ENCODE measurements around the gene KCNK5.

KCNK5 gene

GRCh38 chr6:39240155-39240757 lies 11.0 kb upstream of the KCNK5 start:
- DNase-seq (ENCODE audit: low read depth) = no peak

DNA sequence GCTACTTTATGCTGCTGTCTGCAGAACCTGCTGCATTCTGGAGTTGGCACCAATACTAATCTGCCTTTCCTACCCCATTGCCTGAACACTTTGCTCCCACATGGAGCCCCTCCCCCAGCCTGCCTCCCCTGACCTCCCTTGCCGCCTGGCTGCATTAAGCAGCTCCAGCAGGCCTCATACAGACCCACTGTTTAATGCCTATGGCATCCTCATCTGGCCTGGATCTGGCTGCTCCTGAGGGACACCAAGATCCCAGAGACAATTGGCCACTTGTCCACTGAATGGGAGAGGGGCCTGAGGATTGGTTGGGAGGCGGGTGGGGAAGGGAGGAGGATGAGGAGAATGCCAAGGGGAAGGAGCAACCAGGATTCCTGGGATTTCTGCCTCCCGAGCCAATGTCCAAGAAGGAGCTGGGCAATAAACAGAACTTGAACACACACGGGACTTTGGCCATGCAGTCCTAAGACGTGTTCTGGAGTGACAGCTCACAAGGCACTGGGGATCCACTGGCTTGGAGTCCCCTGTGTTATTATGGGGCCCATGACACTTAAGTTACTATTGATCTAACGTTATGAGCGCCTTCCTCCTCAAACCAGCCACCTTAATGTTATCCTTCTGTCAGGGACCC lies 10.4 kb upstream of the KCNK5 start:
- no peak for DNase-seq (ENCODE audit: low read depth)

GRCh38 chr6:39236742-39237141 lies 7.5 kb upstream of the KCNK5 start:
- DNase-seq (ENCODE audit: low read depth) = no peak

DNA sequence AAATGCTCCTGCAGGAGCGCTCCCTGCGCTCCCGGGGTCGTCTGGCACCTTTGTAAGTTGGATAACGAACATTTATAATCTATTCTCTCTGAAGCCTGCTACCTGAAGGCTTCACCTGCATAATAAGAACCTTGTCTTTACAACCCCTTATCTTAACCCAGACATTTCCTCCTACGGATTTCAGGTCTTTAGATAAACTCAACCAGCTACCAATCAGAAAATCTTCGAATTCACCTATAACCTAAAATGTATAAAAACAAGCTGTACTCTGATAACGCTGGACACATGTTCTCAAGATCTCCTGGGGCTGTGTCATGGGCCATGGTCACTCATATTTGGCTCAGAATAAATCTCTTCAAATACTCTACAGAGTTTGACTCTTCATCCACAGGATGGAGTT lies 4.1 kb upstream of the KCNK5 start:
- no peak for DNase-seq (ENCODE audit: low read depth)

DNA sequence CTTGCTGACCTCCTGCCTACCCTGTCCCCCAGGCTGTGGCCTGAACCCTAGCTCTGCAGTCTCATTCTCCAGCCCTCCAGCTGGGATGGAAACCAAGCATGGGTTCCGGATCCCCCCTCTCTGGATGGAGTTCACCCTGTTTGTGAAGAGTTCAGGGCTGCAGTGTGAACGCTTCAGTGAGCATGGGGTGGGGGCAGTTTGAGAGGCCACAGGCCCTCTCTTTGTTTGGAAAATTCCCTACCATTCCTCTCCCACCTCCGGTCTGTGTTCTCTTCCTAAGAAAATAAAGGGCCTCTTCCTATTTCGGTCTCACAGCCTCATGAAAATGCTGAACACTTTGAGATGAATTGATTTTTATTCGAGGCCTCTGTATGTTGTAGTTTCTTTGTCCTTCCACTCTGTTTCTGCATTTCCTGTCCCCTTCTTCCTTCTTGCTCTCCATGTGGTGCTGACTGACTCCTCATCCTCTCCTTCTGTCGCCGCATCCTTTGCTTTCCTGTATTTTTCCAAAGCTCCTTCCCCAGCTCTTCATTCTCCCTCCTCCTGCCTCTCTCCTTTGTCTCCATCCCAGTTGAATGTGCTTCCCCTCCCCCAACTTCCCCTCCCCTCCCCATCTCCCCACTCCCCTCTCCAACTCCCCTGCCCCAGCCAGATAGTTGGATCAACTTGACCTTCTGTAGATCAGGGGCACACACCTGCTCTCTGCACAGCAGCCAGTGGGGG lies 2.4 kb upstream of the KCNK5 start:
- no peak for DNase-seq (ENCODE audit: low read depth)

DNA sequence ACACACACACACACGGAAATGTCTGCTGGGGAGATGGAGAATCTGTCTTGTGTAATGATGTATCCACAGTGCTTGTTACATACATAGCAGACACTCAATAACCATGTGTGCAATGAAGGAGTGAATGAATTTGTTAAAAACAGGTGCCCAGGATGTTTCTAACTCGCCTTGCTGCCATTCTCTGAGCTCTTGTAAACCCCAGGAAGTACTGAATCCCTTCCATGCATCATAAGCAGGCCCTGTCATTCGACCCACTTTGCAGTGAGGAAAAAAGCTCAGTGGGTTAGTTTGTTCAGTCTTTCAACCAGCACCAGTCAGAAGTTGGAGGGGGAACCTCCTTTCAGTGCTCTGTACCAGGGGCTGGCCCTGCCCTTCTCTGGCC lies 1.4 kb upstream of the KCNK5 start:
- no peak for DNase-seq (ENCODE audit: low read depth)

- no peak for DNase-seq (ENCODE audit: low read depth)
Measured at GRCh38 chr6:39228111-39228971, 934 bp downstream of the KCNK5 start.

- DNase-seq (ENCODE audit: low read depth) = no peak
Measured at GRCh38 chr6:39227476-39227875, 1.8 kb downstream of the KCNK5 start.

GRCh38 chr6:39226639-39227329 lies 2.5 kb downstream of the KCNK5 start:
- no peak for DNase-seq (ENCODE audit: low read depth)

- no peak for DNase-seq (ENCODE audit: low read depth)
Measured at GRCh38 chr6:39225946-39226437, 3.3 kb downstream of the KCNK5 start.

DNA sequence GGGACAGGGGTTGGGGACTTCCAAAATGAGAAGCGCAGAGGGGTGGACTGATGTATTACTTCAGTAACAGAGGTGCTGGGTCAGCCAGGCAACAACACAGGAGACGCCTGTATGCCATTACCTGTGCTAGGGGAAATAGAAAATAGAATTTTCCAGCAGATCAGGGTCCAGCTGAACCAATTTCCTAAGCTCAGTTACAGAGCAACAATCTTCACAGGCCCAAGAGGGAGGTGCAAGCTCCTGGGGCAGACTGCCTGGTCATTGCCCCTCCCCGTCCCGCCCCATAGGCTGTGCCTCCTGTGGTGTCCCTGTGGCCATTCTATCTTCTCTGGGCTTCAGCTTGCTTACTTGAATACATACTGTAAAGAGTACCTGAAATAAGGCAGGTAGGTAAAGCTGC lies 3.7 kb downstream of the KCNK5 start:
- DNase-seq (ENCODE audit: low read depth) = no peak

- no peak for DNase-seq (ENCODE audit: low read depth)
Measured at GRCh38 chr6:39224523-39225182, 4.6 kb downstream of the KCNK5 start.

- no peak for DNase-seq (ENCODE audit: low read depth)
Measured at GRCh38 chr6:39224011-39224410, 5.3 kb downstream of the KCNK5 start.

- DNase-seq (ENCODE audit: low read depth) = no peak
Measured at GRCh38 chr6:39223555-39223954, 5.7 kb downstream of the KCNK5 start.

DNA sequence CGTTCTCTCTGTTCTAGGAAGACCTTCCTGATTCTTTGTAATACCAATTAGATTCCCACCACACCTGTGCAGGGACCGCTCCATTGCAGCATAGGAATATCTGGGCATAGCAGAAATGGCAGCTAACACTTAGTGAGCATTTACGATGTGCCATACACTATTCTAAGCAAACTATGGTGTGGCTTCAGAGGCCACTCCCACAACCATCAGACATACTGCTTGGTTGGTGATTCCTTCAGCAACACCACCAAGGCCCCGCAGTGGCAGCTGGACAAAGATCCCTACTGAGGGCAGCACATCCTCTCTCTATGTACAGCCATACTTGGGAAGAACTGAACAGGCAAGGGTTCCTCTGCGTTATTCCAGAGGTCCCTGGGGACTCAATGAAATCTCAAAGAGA lies 6.2 kb downstream of the KCNK5 start:
- DNase-seq (ENCODE audit: low read depth) = no peak

- DNase-seq (ENCODE audit: low read depth) = no peak
Measured at GRCh38 chr6:39221779-39222641, 7.3 kb downstream of the KCNK5 start.

GRCh38 chr6:39221115-39221514 lies 8.2 kb downstream of the KCNK5 start:
- no peak for DNase-seq (ENCODE audit: low read depth)

DNA sequence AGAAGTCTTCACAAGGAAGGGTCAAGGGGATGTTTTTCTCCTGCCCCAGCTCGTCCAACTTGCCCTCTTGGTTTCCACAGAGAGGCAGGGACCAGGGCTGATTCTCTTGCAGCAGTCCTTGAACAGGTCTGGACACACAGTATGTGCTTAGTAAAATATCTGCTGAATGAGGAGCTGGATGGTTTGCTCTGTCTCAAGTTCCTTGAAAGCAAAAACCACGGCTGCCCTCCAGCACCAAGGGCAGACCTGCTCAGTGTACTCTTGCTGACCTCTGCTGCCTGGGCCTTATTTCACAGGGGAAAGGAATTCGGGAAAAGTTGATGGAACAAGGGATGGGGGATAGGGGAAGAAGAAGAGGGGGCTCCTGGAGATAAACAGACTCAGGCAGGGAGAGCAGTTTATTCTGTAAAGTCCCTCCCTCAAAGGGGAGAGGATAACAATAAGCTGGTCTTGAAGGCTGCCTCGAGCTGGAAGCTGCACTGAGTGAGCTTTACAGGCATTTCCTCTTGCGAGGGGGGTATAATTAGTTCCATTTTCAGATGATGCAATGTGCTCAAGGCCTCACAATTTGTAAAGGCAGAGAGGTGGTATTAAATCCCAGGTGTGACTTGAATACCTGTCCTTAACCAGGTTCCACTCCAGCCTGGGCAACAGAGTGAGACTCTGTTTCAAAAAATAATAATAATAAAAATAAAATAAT lies 10.3 kb downstream of the KCNK5 start:
- no peak for DNase-seq (ENCODE audit: low read depth)

DNA sequence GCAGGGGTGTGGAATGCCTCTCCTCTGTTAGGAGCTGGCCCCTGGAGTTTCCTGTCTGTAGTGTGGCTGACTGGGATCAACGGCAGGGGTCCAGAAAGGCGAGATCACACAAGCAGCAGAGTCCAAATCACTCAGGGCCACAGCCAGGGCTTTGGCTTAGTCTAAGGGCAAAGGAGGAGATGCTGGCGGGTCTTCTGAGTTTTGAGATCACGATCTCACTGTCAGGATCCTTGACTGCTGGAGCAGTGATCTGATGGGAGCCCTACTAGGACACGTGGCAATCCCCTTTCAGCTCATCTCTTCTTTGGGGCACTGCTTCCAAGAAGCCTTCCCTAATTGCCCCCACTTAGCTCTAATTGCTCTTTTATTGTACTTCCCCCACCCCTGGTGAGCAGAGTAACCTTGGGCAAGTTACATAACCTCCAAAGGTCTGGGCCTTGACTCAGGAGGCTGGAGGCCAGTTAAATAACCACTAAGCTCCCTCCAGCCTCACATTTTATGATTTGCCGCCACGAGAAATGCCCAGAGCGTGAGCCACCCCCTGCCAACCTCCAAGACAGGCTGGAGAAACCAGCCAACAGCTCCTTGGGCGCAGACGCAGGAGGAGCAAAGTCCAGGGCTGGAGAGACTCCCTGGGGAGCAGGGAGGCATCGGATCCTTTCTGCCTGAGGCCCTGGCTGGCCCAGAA lies 12.0 kb downstream of the KCNK5 start:
- DNase-seq (ENCODE audit: low read depth) = no peak
